Measurements from ENCODE around the gene LIMA1. TPM values are rescaled to one million over a fixed set of nuclear protein-coding genes. Genes with fewer than 3 reads are reported as not detected.
A peak's percentile ranks its signal among the peaks of the same experiment; 100 is the strongest.

The LIMA1 gene
- total RNA-seq, 4 donors from 2014 or later: 151 to 259 (median 243) TPM

GRCh38 chr12:50184261-50184660, 99.1 kb downstream of the LIMA1 start:
- H3K4me3 ChIP-seq: no peak overlapping the region
- in situ Hi-C loops (cut with MboI; ENCODE audit: low pct_ligation_motif_present in 1 of 4, low pct_unique_long_range_greater_than_20kb in 1 of 4, low sequenced_read_pairs in 3 of 4): loop anchor here in 3 of 4 donors (25.0 kb wide), 3 partner anchors 97 to 222 kb away; partner anchors contain the start of genes AQP2 (in 1 of the 3), AQP5 (in 1 of the 3), AQP6 (in 1 of the 3) and SMARCD1 (in 1 of the 3)
- peaks cover 10 to 55% (median 43%) of the 10 kb centered on the region in 4 donors for H3K4me1 ChIP-seq
- peak; percentile 35 for DNase-seq
- peak overlapping the region in 1 of 4 donors; percentile 16 for H3K27ac ChIP-seq
- TF ChIP-seq EP300 (IDR thresholded peaks at IDR 0.05; ENCODE audit: low read depth) (no peak), POLR2A (IDR thresholded peaks at IDR 0.05) (no peak), CTCF (IDR thresholded peaks at IDR 0.05) (no peak), POLR2AphosphoS5 (IDR thresholded peaks at IDR 0.05) (no peak)
- H3K9me3 ChIP-seq: no peaks in the 10 kb centered on the region
- no peaks in the 10 kb centered on the region for H3K27me3 ChIP-seq
- intact Hi-C loops (cut with DNase I; ENCODE audit: low total_unique reads): loop anchor here (10.0 kb wide), 1 partner anchor 219 kb away; the partner anchor contains the start of gene AQP5
- peaks cover 0 to 36% (median 16%) of the 10 kb centered on the region in 4 donors for H3K36me3 ChIP-seq
- 67% methylated on average over 5 of the region's 5 CpGs; no CpG with 5 or more reads in 1 of the 2 donors for WGBS, 2 donors (ENCODE audit: low coverage in 1 of 2)

GRCh38 chr12:50182461-50182860, 100.9 kb downstream of the LIMA1 start:
- Histone ChIP-seq H3K27ac (no peak overlapping the region), H3K27me3 (no peaks in the 10 kb centered on the region), H3K36me3 (peaks cover 0 to 48% (median 22%) of the 10 kb centered on the region in 4 donors), H3K4me1 (peaks cover 7 to 37% (median 25%) of the 10 kb centered on the region in 4 donors), H3K9me3 (no peaks in the 10 kb centered on the region), H3K4me3 (no peak overlapping the region)
- in situ Hi-C loops (cut with MboI; ENCODE audit: low pct_ligation_motif_present in 1 of 4, low pct_unique_long_range_greater_than_20kb in 1 of 4, low sequenced_read_pairs in 3 of 4): loop anchor here in 3 of 4 donors (25.0 kb wide), 3 partner anchors 95 to 220 kb away; partner anchors contain the start of genes AQP2 (in 1 of the 3), AQP5 (in 1 of the 3), AQP6 (in 1 of the 3) and SMARCD1 (in 1 of the 3)
- DNase-seq: no peak
- TF ChIP-seq POLR2A (IDR thresholded peaks at IDR 0.05) (no peak), CTCF (IDR thresholded peaks at IDR 0.05) (no peak), EP300 (IDR thresholded peaks at IDR 0.05; ENCODE audit: low read depth) (no peak), POLR2AphosphoS5 (IDR thresholded peaks at IDR 0.05) (no peak)
- intact Hi-C loops (cut with DNase I; ENCODE audit: low total_unique reads): loop anchor here (10.0 kb wide), 1 partner anchor 218 kb away; the partner anchor contains the start of gene AQP5

GRCh38 chr12:50181691-50182090, 101.6 kb downstream of the LIMA1 start:
- Histone ChIP-seq H3K9me3 (no peaks in the 10 kb centered on the region), H3K27me3 (no peaks in the 10 kb centered on the region), H3K4me3 (no peak overlapping the region), H3K36me3 (peaks cover 0 to 52% (median 26%) of the 10 kb centered on the region in 4 donors), H3K27ac (no peak overlapping the region), H3K4me1 (peaks cover 4 to 29% (median 20%) of the 10 kb centered on the region in 4 donors)
- no peak for DNase-seq
- WGBS, 2 donors (ENCODE audit: low coverage in 1 of 2): 91 to 100% methylated on average over 1 to 4 of the region's 4 CpGs
- intact Hi-C loops (cut with DNase I; ENCODE audit: low total_unique reads): loop anchor here (10.0 kb wide), 1 partner anchor 217 kb away; the partner anchor contains the start of gene AQP5
- TF ChIP-seq POLR2AphosphoS5 (IDR thresholded peaks at IDR 0.05) (no peak), EP300 (IDR thresholded peaks at IDR 0.05; ENCODE audit: low read depth) (no peak), POLR2A (IDR thresholded peaks at IDR 0.05) (no peak), CTCF (IDR thresholded peaks at IDR 0.05) (no peak)
- in situ Hi-C loops (cut with MboI; ENCODE audit: low pct_ligation_motif_present in 1 of 4, low pct_unique_long_range_greater_than_20kb in 1 of 4, low sequenced_read_pairs in 3 of 4): loop anchor here in 3 of 4 donors (25.0 kb wide), 3 partner anchors 94 to 219 kb away; partner anchors contain the start of genes AQP2 (in 1 of the 3), AQP5 (in 1 of the 3), AQP6 (in 1 of the 3) and SMARCD1 (in 1 of the 3)

GRCh38 chr12:50175716-50176026, 107.6 kb downstream of the LIMA1 start:
- H3K4me1 ChIP-seq: no peaks in the 10 kb centered on the region
- DNase-seq: no peak
- in situ Hi-C loops (cut with MboI; ENCODE audit: low pct_ligation_motif_present in 1 of 4, low pct_unique_long_range_greater_than_20kb in 1 of 4, low sequenced_read_pairs in 3 of 4): loop anchor here (10.0 to 25.0 kb wide), 4 partner anchors 81 to 213 kb away; partner anchors contain the start of genes AQP2 (in 1 of the 4), AQP5 (in 1 of the 4), AQP6 (in 1 of the 4) and SMARCD1 (in 1 of the 4)
- TF ChIP-seq POLR2A (IDR thresholded peaks at IDR 0.05) (no peak), CTCF (IDR thresholded peaks at IDR 0.05) (no peak), EP300 (IDR thresholded peaks at IDR 0.05; ENCODE audit: low read depth) (no peak)
- no peak overlapping the region for H3K4me3 ChIP-seq
- H3K36me3 ChIP-seq: peaks cover 0 to 36% (median 17%) of the 10 kb centered on the region in 4 donors
- WGBS, 2 donors (ENCODE audit: low coverage in 1 of 2): 38 to 50% methylated on average over 1 of the region's 1 CpG
- intact Hi-C loops (cut with DNase I; ENCODE audit: low total_unique reads): loop anchor here (5.0 to 10.0 kb wide), 2 partner anchors 71 to 98 kb away; partner anchors contain the start of gene GPD1
- H3K9me3 ChIP-seq: no peaks in the 10 kb centered on the region
- no peaks in the 10 kb centered on the region for H3K27me3 ChIP-seq
- H3K27ac ChIP-seq: no peak overlapping the region

All from transverse colon (tissue), 4 donors.